NOMO-1 treated with dmso at 0.1 percent for 144 hours (cell line): ENCODE data around the gene ZAR1L.

Experiments used
- DNase-seq: peaks from one replicate; lab custom pipeline; 2025; ENCODE audit not compliant: unreplicated experiment; lab: John Stamatoyannopoulos, UW

Gene ZAR1L

DNA sequence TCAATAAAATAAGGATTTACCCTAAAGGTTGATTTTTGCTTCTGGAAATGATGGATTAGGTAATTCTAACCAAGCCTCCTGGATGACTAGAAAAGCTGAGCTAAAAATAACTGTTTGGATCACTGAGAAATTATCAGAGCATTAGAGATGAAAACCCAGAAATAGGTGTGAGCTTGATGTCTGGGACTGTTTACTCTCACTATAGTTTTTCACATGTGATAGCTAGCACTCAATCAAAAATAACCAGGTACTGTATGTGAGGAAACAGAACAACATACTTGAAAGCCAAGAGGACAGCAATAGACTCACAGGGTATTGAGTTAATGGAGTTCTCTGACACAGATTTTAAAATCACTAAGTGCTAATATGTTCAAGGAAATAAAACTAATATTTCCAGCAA lies 9.5 kb downstream of the ZAR1L start:
- no peak for DNase-seq

- DNase-seq: no peak
Observed at GRCh38 chr13:32302461-32302860, 12.7 kb downstream of the ZAR1L start.

DNA sequence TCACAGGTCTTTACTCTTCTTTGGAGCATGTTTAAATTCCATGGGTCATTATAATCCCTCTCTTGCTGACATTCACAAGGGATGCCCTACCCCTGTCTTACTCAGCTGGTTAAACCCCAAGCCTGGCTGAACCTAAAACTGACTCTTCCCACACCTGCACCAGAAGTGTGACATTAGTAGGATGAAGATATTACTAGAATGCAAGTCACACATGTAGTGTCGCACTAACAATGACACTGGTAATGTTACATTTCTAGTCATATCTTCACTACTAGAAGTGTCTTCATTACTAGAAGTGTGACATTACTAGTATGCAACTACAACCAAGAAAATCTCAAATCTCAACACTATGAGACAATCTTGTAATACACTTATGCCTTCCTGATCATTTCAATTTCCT lies 14.2 kb downstream of the ZAR1L start:
- DNase-seq: no peak

DNA sequence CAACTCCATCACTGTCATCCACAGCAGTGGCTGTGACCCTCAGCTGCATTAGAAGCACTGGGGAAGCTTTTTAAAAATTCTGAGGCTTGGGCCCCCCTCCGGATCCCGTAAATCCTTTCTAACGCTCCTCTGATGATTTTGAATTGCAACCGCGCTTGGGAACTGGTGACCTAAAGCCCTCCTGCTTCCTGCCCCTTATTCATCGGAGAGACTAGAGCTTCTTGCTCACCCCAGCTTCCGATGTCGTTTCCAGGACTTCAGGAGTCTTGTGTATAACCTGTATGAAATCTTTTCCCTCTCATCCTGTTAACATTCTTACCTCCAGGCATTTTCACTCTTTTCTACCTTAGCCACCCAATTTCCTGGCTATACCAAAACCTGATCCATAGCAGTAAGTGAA lies 14.8 kb downstream of the ZAR1L start:
- no peak for DNase-seq

DNA sequence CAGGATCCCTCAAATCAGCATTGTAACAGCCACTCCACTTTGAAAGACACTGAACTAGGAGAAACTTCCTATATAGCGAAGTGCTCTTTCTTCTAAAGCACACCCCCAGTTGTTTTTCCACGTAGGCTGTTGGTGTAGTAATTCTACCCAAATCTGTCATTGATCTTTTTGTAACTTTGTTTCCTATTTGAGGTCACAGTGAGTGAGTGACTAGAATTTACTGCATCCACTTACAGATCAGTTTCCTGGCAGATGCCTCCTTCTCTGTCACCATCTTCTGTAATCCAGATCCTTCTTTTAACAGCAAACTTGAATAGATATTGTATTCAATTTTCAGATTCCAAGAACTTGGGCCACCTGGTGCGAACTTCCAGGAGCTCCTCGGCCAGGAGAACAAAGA lies 15.3 kb downstream of the ZAR1L start:
- DNase-seq: no peak

DNA sequence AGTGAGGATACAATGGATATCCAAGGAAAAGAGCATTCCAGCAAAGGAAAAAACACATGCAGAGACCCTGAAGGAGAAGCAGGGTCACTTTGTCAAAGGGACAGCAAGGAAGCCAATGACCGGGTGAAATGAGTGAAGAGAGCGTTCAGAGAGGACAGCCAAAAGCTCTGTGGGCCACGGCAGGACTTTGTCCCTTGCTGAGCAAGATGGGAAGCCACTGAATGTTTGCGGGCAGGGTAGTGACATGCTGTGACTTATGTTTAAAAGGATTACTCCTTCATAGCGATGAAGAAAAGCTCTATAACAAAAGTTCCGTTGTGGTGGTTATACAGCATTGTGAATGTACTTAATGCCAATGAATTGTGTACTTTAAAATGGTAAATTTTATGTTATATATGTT lies 16.5 kb downstream of the ZAR1L start:
- DNase-seq: no peak

GRCh38 chr13:32297206-32297605 lies 18.0 kb downstream of the ZAR1L start:
- no peak for DNase-seq

GRCh38 chr13:32285633-32285965 lies 29.6 kb downstream of the ZAR1L start:
- no peak for DNase-seq

- no peak for DNase-seq
Observed at GRCh38 chr13:32284927-32285632, 30.1 kb downstream of the ZAR1L start.

GRCh38 chr13:32282096-32282711 lies 33.0 kb downstream of the ZAR1L start:
- no peak for DNase-seq

DNA sequence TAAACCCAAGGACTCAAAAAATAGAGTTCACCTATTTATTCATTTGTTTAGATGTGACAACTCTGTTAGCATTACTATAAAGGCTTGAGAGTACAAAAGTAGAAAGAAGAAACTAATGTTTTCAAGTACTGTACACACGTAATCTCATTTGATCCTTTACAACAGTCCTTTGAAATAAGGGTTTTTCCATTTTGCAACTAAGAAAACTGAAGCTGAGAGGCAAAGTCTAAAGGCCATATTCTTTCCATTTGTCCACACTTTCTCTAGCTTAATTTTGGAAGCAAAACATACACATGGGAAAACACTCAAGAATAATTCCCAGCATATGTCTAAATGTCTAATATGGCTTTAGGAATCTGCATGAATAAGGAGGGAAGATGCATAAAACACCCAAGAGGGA lies 34.1 kb downstream of the ZAR1L start:
- DNase-seq: no peak

DNA sequence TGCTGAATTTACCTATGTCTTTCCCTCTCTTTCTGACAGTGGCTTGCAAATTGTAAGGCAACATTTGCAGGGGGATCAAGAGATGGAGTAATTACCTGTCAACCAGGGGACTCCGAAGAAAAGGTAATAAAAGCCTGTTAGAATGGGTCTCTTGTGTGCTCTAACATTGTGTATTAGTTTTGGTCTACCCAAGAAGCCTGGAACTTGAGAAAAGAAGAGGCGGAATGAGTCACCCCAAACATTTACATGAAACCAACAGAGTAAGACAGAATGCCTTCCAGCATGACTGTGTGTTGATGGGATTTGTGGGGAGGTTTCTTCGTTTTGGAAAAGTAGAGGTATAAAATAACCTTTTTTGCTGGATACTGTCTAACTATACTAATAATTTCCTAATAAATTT lies 36.7 kb downstream of the ZAR1L start:
- no peak for DNase-seq

- DNase-seq: no peak
Observed at GRCh38 chr13:32277839-32278238, 37.3 kb downstream of the ZAR1L start.

DNA sequence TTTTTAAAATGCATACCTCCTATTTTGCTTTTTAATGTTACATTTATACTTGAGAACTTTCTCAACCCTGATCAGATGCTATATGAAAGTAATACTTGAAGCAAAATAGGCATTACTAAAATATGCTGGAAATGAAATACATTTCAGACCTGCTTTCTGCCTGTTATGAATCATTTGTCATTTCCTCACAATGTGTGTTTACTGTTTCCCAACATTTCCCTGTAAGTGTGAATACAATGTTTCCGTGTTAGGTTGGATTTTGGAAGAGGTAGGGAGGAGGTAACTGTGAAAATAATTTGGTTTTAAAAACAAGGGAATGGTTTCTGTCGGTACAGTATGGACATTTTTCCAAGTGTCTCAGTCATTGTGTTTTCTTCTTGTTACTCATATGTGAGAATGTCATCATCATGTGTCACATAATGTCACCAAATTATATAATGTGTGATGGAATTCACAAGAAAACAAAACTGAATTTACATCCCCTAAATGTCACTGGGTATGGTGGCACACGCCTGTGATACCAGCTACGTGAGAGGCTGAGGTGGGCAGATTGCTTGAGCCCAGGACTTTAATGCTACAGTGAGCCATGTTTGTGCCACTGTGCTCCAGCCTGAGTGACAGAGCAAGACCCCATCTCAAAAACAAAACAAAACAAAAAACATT lies 43.0 kb downstream of the ZAR1L start:
- DNase-seq: no peak

- peak; percentile 21 for DNase-seq
Observed at GRCh38 chr13:32267836-32268439, 47.2 kb downstream of the ZAR1L start.

DNA sequence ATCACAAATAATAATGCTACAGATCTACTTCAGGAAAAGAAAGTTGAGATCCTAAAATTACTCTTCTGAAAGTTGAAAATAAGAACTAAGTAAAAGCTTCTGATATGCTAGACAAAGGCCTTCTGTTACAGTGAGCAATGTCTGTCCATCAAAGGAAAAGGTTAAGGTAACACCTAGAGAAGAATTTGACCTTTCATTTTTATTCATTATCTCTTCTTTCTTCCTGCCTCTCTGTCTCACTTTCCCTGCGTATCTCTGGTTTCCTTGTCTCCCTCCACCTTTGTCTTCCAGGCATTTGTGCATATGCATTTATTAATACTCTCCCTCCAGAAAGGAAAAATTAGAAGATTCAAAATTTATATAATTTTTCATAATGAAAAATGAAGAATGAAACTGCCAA lies 49.0 kb downstream of the ZAR1L start:
- no peak for DNase-seq

DNA sequence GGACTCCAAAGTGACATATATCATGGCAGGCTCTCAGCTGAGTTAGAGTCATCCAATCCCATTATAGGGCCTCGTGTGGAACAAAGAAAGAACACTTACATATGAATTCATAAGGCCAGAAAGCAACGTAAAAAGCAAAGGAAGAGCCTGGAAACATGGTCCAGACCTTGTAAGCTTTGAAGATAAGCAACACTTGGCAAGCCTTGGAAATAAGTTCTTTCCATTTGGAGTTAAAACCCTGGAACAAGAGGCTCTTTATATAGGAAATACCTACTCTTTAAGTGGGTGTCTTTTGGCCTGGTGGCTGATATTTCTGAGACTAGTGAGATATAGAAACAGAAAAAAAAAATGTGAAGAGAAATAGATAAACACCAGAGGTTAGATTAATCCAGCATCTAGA lies 49.4 kb downstream of the ZAR1L start:
- DNase-seq: no peak

DNA sequence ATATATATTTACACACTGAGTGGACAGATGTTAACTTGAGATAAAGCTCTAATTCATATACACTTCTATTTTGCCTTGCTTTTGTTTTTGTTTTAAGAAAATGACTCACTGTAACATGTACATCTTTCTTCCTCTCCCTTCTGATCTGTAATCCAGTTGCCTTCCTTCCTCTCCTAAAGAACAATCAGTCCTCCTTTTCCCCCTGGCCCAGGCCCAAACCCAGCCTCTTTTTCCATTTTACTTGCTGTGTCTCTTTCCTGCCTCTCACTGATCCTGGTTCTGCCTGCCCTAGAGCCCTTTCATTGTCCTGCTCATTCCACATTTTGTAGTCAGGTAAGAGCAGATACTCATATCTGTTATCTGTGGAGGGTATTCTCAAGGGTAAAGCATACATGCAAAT lies 50.8 kb downstream of the ZAR1L start:
- no peak for DNase-seq

DNA sequence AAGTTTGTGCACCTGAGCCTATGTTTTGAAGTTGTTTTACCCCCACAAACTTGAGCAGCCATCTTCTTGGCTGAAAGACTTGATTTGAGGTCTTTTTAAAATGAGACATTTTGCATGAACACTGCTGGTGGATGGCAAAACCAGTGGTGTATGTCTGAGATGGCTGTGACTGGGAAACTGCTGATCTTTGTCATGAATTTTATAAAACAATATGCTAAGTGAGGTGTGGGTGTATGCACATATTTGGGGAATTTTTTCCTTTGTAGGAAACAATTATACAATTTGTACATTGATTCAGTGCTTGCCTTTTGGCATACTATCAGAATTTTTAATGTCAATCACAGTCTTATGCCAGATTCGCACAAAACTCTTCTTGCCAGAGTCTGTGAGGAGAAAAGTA lies 52.5 kb downstream of the ZAR1L start:
- DNase-seq: no peak

DNA sequence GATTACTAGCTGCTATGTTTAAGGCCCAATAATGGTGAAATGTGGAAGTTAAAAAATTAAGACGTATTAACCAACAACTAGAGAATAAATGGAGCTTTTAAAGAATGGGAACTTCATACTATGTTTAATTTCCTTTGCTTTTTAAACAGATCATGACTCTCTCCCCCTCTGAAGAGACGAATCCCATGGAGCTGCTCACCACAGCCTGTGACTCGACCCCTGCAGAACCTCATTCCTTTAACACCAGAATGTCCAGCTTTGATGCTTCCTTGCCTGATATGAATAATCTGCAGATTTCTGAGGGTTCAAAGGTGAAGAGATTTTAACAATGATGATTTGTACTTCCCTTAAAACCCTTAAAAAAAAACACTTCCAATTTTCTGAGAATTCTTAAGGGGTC lies 53.0 kb downstream of the ZAR1L start:
- no peak for DNase-seq

GRCh38 chr13:32261567-32261966 lies 53.6 kb downstream of the ZAR1L start:
- DNase-seq: no peak

DNA sequence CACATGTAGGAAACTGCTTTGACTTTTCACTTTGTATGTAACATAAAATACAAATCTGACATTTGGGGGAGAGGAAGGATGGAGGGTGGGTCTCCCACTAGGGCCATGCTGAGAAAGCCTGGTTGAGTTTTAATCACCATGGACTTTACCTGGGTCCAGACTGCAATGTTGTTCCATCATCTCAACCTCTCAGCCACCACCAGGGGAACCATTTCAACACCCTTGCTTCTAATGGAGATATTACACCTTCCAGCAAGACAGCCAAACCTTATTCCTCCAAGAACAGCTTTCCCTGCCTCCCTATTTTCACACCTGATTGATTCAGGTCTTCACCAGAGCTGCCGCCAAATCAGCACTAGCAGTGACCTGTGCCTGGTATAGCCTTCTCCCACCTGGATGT lies 56.0 kb downstream of the ZAR1L start:
- no peak for DNase-seq
